GM19240 (cell line): Measurements from ENCODE around the gene SRRM3.
"Not testable (repeated sequence)": the region's sequence is repeated elsewhere in the genome, so short reads cannot be mapped to it uniquely, and the experiment has no call there.

Experiments
- DNase-seq: peaks from one replicate; pipeline ENCODE4 v3.0.0; 2011; ENCODE audit warnings: low spot score; ENCODE audit not compliant: insufficient read length

The SRRM3 gene

GRCh38 chr7:76187272-76187671 lies 14.4 kb upstream of the SRRM3 start:
- DNase-seq: no peak

GRCh38 chr7:76189276-76189675 lies 12.4 kb upstream of the SRRM3 start:
- DNase-seq: no peak

- DNase-seq: no peak
Measured at GRCh38 chr7:76191783-76192240, 9.9 kb upstream of the SRRM3 start.

- no peak for DNase-seq
Measured at GRCh38 chr7:76193466-76193865, 8.2 kb upstream of the SRRM3 start.

GRCh38 chr7:76193883-76194282 lies 7.8 kb upstream of the SRRM3 start:
- no peak for DNase-seq

- DNase-seq: no peak
Measured at GRCh38 chr7:76196786-76197185, 4.9 kb upstream of the SRRM3 start.

GRCh38 chr7:76198202-76198601 lies 3.5 kb upstream of the SRRM3 start:
- DNase-seq: no peak

- DNase-seq: no peak
Measured at GRCh38 chr7:76202666-76203030, 952 bp downstream of the SRRM3 start.

- no peak for DNase-seq
Measured at GRCh38 chr7:76204147-76204546, 2.5 kb downstream of the SRRM3 start.

- no peak for DNase-seq
Measured at GRCh38 chr7:76206633-76207032, 4.9 kb downstream of the SRRM3 start.

- no peak for DNase-seq
Measured at GRCh38 chr7:76209310-76209709, 7.6 kb downstream of the SRRM3 start.

GRCh38 chr7:76211216-76211615 lies 9.5 kb downstream of the SRRM3 start:
- no peak for DNase-seq

- not testable (repeated sequence) for DNase-seq
Measured at GRCh38 chr7:76215349-76215748, 13.7 kb downstream of the SRRM3 start.

- DNase-seq: no peak
Measured at GRCh38 chr7:76216381-76217082, 14.8 kb downstream of the SRRM3 start.

- no peak for DNase-seq
Measured at GRCh38 chr7:76217942-76218566, 16.4 kb downstream of the SRRM3 start.

GRCh38 chr7:76220185-76221057 lies 18.7 kb downstream of the SRRM3 start:
- no peak for DNase-seq

- DNase-seq: no peak
Measured at GRCh38 chr7:76222333-76222732, 20.6 kb downstream of the SRRM3 start.

GRCh38 chr7:76222839-76223238 lies 21.1 kb downstream of the SRRM3 start:
- DNase-seq: no peak

- DNase-seq: no peak
Measured at GRCh38 chr7:76223286-76223972, 21.7 kb downstream of the SRRM3 start.

GRCh38 chr7:76224695-76225094 lies 23.0 kb downstream of the SRRM3 start:
- DNase-seq: no peak

- DNase-seq: no peak
Measured at GRCh38 chr7:76225379-76225778, 23.7 kb downstream of the SRRM3 start.

- no peak for DNase-seq
Measured at GRCh38 chr7:76225951-76226350, 24.3 kb downstream of the SRRM3 start.
